Activated T-cell treated with anti-CD3 and anti-CD28 coated beads for 24 hours (primary cell): ENCODE data around the gene BRD4.
A peak's percentile ranks its signal among the peaks of the same experiment; 100 is the strongest.

Experiments
- DNase-seq: peaks from one replicate; pipeline ENCODE4 v3.0.0-alpha.2; 2020; ENCODE audit warnings: low read depth

Gene BRD4

GRCh38 chr19:15225760-15226159 lies 106.6 kb downstream of the BRD4 start:
- DNase-seq = no peak

- DNase-seq = no peak
Observed at GRCh38 chr19:15223649-15224361, 108.5 kb downstream of the BRD4 start.

- DNase-seq = peak; percentile 75
Observed at GRCh38 chr19:15222738-15223648, 109.3 kb downstream of the BRD4 start.

DNA sequence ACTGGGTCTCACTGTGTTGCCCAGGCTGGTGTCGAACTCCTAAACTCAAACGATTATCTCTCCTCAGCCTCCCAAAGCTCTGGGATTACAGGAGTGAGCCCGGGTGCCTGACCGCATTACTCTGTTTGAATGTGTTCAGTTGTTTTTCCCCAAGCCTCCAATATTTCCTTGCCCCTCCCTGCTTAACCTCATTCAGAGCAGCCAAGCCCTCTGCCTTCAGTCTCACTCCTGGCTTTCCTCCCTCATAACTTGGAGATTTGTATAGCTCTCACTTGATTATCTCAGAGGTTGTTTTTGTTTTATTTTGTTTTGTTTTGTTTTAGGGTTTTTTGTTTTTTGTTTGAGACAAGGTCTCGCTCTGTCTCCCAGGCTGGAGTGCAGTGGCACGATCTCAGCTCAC lies 111.5 kb downstream of the BRD4 start:
- DNase-seq = no peak

- no peak for DNase-seq
Observed at GRCh38 chr19:15218501-15218900, 113.8 kb downstream of the BRD4 start.

- DNase-seq = no peak
Observed at GRCh38 chr19:15216363-15216762, 116.0 kb downstream of the BRD4 start.

DNA sequence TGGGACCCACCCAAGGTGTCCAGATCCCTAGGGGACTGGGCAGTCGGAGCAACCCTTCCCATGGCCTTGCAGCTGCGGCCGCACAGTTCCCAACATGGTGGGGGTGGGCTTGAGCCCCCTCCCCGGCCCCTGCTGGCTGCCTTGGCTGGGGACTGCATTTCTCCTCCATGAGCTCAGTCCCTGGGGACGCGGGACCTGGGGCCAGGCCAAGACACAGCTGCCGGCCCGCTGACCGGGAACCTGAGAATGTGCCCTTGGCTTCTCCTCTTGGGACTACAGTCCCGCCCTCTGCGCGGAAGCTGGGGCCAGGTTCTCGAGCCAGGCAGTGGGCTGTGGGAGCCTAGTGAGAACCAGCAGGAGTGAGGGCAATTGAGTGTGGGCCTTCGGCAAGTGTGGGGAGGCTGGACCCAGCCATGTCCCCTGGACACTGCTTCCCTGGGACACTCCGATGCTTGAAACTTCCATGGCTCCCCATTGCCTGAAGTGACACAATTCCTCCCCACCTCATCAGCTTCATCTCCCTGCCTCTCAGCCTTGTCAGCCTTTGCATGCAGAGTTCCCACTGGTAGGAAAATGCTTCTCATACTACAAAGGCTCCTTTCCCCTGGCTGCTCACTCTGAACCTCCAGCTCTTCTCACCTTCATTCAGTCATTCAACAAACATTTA lies 118.5 kb downstream of the BRD4 start:
- DNase-seq = no peak

GRCh38 chr19:15212711-15213110 lies 119.6 kb downstream of the BRD4 start:
- no peak for DNase-seq

GRCh38 chr19:15210323-15210781 lies 122.0 kb downstream of the BRD4 start:
- DNase-seq = no peak

DNA sequence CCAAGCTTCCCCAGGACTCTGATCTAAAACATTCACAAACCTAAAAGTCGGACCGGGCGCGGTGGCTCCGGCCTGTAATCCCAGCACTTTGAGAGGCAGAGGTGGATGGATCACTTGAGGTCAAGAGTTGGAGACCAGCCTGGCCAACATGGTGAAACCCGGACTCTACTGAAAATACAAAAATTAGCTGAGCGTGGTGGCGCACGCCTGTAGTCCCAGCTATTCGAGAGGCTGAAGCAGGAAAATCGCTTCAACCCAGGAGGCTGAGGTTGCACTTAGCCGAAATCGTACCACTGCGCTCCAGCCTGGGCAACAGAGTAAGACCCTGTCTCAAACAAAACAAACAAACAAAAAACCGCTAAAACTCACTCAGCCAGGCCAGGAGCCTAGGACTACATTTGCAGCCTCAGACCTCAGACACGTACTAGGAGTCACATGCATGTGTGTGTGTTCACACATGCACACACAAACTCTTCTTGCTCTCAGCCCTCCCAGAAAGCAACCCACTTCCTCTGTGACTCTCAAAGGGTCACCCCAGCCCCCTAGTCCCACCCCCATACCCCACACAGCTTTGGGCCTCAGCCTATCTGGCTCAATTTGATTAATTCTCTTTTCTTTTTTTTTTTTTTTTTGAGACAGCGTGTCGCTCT lies 130.8 kb downstream of the BRD4 start:
- DNase-seq = no peak

- DNase-seq = no peak
Observed at GRCh38 chr19:15200553-15201364, 131.6 kb downstream of the BRD4 start, which contains the start of gene NOTCH3. TSS of gene NOTCH3 (minus strand) at chr19:15200995. CDS start at chr19:15200905, 90 bp downstream.

DNA sequence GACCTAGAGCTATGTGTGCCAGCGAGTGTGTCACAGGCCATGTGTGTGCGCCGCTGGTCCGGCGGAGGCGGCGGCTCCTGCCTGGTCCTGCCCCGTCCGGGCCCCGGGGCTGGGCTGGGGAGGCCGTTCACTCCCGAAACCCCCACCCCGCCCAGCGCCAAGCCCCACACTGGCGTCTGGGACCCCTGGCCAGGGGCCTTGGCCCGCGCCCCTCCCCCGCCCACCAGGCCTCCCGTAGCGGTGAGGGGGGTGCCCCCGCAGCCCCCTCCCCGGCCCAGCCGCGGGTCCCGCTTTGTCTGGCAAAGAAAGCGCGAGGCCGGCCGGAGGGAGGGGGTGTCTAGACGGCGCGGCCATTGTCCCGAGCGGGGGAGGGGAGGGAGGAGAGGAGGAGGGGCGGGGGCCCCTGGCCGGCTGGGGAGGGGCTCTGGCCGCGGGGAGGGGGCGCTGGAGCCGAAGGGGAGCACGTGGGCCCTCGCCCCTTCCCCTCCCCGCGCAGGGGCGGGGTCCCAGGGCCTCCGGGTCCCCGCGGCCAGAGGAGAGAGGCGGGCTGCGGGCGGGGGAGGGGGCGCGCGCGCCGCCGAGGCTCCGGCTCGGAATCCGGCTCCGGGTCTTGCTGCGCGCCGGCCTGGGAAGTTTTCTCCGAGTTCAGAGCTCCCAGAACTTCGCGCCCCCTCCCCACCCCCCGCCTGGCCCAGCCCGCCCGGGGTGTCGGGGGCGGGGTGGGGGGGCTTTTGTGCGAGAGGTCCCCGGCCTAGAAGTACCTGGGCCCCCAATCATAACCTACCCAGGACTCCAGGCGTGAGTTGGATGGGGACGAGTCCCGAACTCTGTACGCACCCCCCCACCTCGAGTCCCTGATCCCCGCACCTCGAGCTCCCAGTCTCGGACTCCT lies 132.4 kb downstream of the BRD4 start:
- no peak for DNase-seq

GRCh38 chr19:15198951-15199660 lies 133.2 kb downstream of the BRD4 start:
- no peak for DNase-seq

DNA sequence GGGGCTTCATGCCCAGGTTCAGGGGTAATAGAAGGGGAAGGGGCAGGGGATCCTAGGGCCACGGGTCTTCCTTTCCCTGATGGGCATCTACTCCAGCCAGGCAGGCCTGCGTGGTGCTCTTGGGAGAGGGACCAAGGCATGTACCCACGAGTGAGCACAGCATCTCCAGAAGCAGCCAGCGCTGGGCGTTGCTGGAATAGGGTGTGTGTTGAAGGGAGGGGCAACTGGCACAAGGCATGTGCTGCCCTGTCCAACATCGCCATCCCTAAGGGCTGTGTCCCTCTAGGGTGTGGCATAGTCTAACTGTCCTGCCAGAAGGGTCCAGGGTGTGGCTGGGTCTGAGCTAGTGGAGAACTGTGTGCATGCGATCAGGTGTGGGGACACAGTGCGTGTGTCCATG lies 134.4 kb downstream of the BRD4 start:
- DNase-seq = no peak

GRCh38 chr19:15197275-15197941 lies 134.9 kb downstream of the BRD4 start:
- DNase-seq = no peak

- no peak for DNase-seq
Observed at GRCh38 chr19:15196360-15197005, 135.9 kb downstream of the BRD4 start.

GRCh38 chr19:15195371-15196334 lies 136.7 kb downstream of the BRD4 start:
- no peak for DNase-seq
